HUES64 (cell line): ENCODE results near the gene DRG1.
"Not testable (repeated sequence)": the region's sequence is repeated elsewhere in the genome, so short reads cannot be mapped to it uniquely, and the experiment has no call there.

Experiments
- H3K27ac ChIP-seq: 2 replicates; pipeline ENCODE4 v1.7.0; 2013; ENCODE audit warnings: low read depth, low read length, inconsistent platforms
- H3K27me3 ChIP-seq: 2 replicates; pipeline ENCODE4 v1.6.1; 2013; ENCODE audit warnings: mild to moderate bottlenecking, low read length; ENCODE audit not compliant: insufficient read depth
- H3K36me3 ChIP-seq: 2 replicates; pipeline ENCODE4 v1.6.1; 2013; ENCODE audit warnings: mild to moderate bottlenecking, low read length; ENCODE audit not compliant: insufficient read depth
- H3K4me1 ChIP-seq: 2 replicates; pipeline ENCODE4 v1.6.1; 2013; ENCODE audit warnings: mild to moderate bottlenecking, low read length, moderate library complexity; ENCODE audit not compliant: insufficient read depth
- H3K4me3 ChIP-seq: 2 replicates; pipeline ENCODE4 v1.5.1; 2013; ENCODE audit warnings: mild to moderate bottlenecking, low read length, moderate library complexity
- H3K9ac ChIP-seq: 2 replicates; pipeline ENCODE4 v1.6.1; 2013; ENCODE audit warnings: mild to moderate bottlenecking, low read depth, low read length
- H3K9me3 ChIP-seq: 2 replicates; pipeline ENCODE4 v1.6.1; 2013; ENCODE audit warnings: low read depth, low read length; ENCODE audit not compliant: insufficient read depth
- WGBS: fragments of 150-250, 120-280 bp; methylation state at CpG from one replicate; pipeline ENCODE4 v1.1.7; 2013; ENCODE audit warnings: missing lambda C conversion rate; 5-methylcytosine and 5-hydroxymethylcytosine counted together

Gene DRG1

GRCh38 chr22:31393893-31394292 lies 5.5 kb upstream of the DRG1 start:
- Histone ChIP-seq H3K9ac (no peak overlapping the region), H3K36me3 (no peaks in the 10 kb centered on the region), H3K4me3 (no peak overlapping the region), H3K27ac (no peak overlapping the region), H3K27me3 (no peaks in the 10 kb centered on the region), H3K9me3 (no peaks in the 10 kb centered on the region), H3K4me1 (peaks cover 8% of the 10 kb centered on the region)
- 95% methylated on average over 2 of the region's 2 CpGs for WGBS

GRCh38 chr22:31394326-31394725 lies 5.1 kb upstream of the DRG1 start:
- Histone ChIP-seq H3K27me3 (no peaks in the 10 kb centered on the region), H3K36me3 (no peaks in the 10 kb centered on the region), H3K4me3 (no peak overlapping the region), H3K4me1 (peaks cover 9% of the 10 kb centered on the region), H3K27ac (no peak overlapping the region), H3K9ac (no peak overlapping the region), H3K9me3 (no peaks in the 10 kb centered on the region)
- 85% methylated on average over 3 of the region's 3 CpGs for WGBS

- peak overlapping the region; percentile 86; the same call in 1 of the 2 replicates for H3K4me3 ChIP-seq
- no peaks in the 10 kb centered on the region for H3K9me3 ChIP-seq
- peaks cover 9% of the 10 kb centered on the region for H3K4me1 ChIP-seq
- H3K36me3 ChIP-seq, result peaks cover 23% of the 10 kb centered on the region
- no peaks in the 10 kb centered on the region for H3K27me3 ChIP-seq
- no peak overlapping the region for H3K27ac ChIP-seq
- H3K9ac ChIP-seq, result peak overlapping the region; percentile 93; the same call in 1 of the 2 replicates
- 89% methylated on average over 3 of the region's 5 CpGs for WGBS
Measured at GRCh38 chr22:31398231-31398630, 1.2 kb upstream of the DRG1 start.

GRCh38 chr22:31400023-31400397 lies 606 bp downstream of the DRG1 start:
- peak overlapping the region; percentile 86 for H3K4me3 ChIP-seq
- 0 out of 2 replicates have a peak overlapping the region, but pooled peaks have one; percentile 67 for H3K27ac ChIP-seq
- 5% methylated on average over 11 of the region's 11 CpGs for WGBS

GRCh38 chr22:31402350-31402749 lies 2.9 kb downstream of the DRG1 start:
- H3K9ac ChIP-seq, H3K27me3 ChIP-seq, H3K4me1 ChIP-seq, H3K4me3 ChIP-seq, H3K27ac ChIP-seq, H3K9me3 ChIP-seq: not testable (repeated sequence)
- H3K36me3 ChIP-seq, result peaks cover 62% of the 10 kb centered on the region
- WGBS, result 100% methylated on average over 2 of the region's 2 CpGs

More at GRCh38 chr22:31400023-31400397, 606 bp downstream of the DRG1 start:
- peaks cover 9% of the 10 kb centered on the region for H3K4me1 ChIP-seq
- H3K36me3 ChIP-seq, result peaks cover 41% of the 10 kb centered on the region
- no peaks in the 10 kb centered on the region for H3K27me3 ChIP-seq
- H3K9ac ChIP-seq, result peak overlapping the region; percentile 93
- H3K9me3 ChIP-seq, result no peaks in the 10 kb centered on the region

- 95% methylated on average over 8 of the region's 9 CpGs for WGBS
Measured at GRCh38 chr22:31425331-31426050, 26.1 kb downstream of the DRG1 start.

GRCh38 chr22:31431950-31432349 lies 32.5 kb downstream of the DRG1 start:
- no peaks in the 10 kb centered on the region for H3K27me3 ChIP-seq
- no peak overlapping the region for H3K4me3 ChIP-seq
- 95% methylated on average over 4 of the region's 5 CpGs for WGBS
- no peak overlapping the region for H3K27ac ChIP-seq
- H3K4me1 ChIP-seq, result no peaks in the 10 kb centered on the region
- H3K9me3 ChIP-seq, result no peaks in the 10 kb centered on the region
- H3K36me3 ChIP-seq, result peaks cover 88% of the 10 kb centered on the region
- no peak overlapping the region for H3K9ac ChIP-seq

More at GRCh38 chr22:31425331-31426050, 26.1 kb downstream of the DRG1 start:
- Histone ChIP-seq H3K27me3 (no peaks in the 10 kb centered on the region), H3K4me3 (no peak overlapping the region), H3K36me3 (peaks cover 92% of the 10 kb centered on the region), H3K4me1 (no peaks in the 10 kb centered on the region), H3K9ac (no peak overlapping the region), H3K27ac (no peak overlapping the region), H3K9me3 (no peaks in the 10 kb centered on the region)

GRCh38 chr22:31436132-31436531 lies 36.7 kb downstream of the DRG1 start:
- Histone ChIP-seq H3K9ac (no peak overlapping the region), H3K9me3 (no peaks in the 10 kb centered on the region), H3K36me3 (peaks cover 95% of the 10 kb centered on the region), H3K27ac (no peak overlapping the region), H3K4me3 (no peak overlapping the region), H3K27me3 (no peaks in the 10 kb centered on the region), H3K4me1 (no peaks in the 10 kb centered on the region)
- WGBS, result 96% methylated on average over 3 of the region's 3 CpGs

GRCh38 chr22:31439808-31440207 lies 40.4 kb downstream of the DRG1 start:
- no peak overlapping the region for H3K27ac ChIP-seq
- no peaks in the 10 kb centered on the region for H3K27me3 ChIP-seq
- peaks cover 95% of the 10 kb centered on the region for H3K36me3 ChIP-seq
- no peaks in the 10 kb centered on the region for H3K4me1 ChIP-seq
- no peak overlapping the region for H3K9ac ChIP-seq
- 92% methylated on average over 8 of the region's 8 CpGs for WGBS
- no peak overlapping the region for H3K4me3 ChIP-seq
- no peaks in the 10 kb centered on the region for H3K9me3 ChIP-seq

- Histone ChIP-seq H3K4me1 (no peaks in the 10 kb centered on the region), H3K9ac (no peak overlapping the region), H3K9me3 (no peaks in the 10 kb centered on the region), H3K4me3 (no peak overlapping the region), H3K27ac (no peak overlapping the region), H3K36me3 (peaks cover 95% of the 10 kb centered on the region), H3K27me3 (no peaks in the 10 kb centered on the region)
- 96% methylated on average over 7 of the region's 7 CpGs for WGBS
Measured at GRCh38 chr22:31440681-31441080, 41.3 kb downstream of the DRG1 start.

GRCh38 chr22:31441652-31442051 lies 42.2 kb downstream of the DRG1 start:
- no peaks in the 10 kb centered on the region for H3K27me3 ChIP-seq
- 94% methylated on average over 5 of the region's 5 CpGs for WGBS
- H3K9ac ChIP-seq, result no peak overlapping the region
- peaks cover 93% of the 10 kb centered on the region for H3K36me3 ChIP-seq
- no peaks in the 10 kb centered on the region for H3K9me3 ChIP-seq
- no peaks in the 10 kb centered on the region for H3K4me1 ChIP-seq
- no peak overlapping the region for H3K27ac ChIP-seq
- H3K4me3 ChIP-seq, result no peak overlapping the region
